Lung (tissue), 10 donors: Measurements from ENCODE around the gene STEAP1B. TPM values are rescaled to one million over a fixed set of nuclear protein-coding genes. Genes with fewer than 3 reads are reported as not detected.
"Not testable (repeated sequence)": the region's sequence is repeated elsewhere in the genome, so short reads cannot be mapped to it uniquely, and the experiment has no call there.

Experiments used
- ATAC-seq: fragments of 200-7000 bp; cut with Tn5 transposase; one replicate; pipeline ENCODE4 v1.9.1; 2020; ENCODE audit warnings: moderate number of reproducible peaks; ENCODE audit not compliant: insufficient read depth, low FRiP score
- DNase-seq, 3 donors: peaks; one replicate each; pipeline ENCODE4 v3.0.0-alpha.2; 2013 to 2017
- H3K27ac ChIP-seq, 2 donors: one replicate each; pipeline ENCODE4 v1.5.1; 2013; ENCODE audit warnings: mild to moderate bottlenecking in 2 of 2, moderate library complexity in 2 of 2, control low read depth in 1 of 2, inconsistent platforms in 1 of 2, low read depth in 1 of 2, low read length in 1 of 2
- H3K27me3 ChIP-seq, 3 donors: one replicate each; pipeline ENCODE4 v1.5.1; 2013; ENCODE audit warnings: low read length in 2 of 3; ENCODE audit not compliant: control insufficient read depth in 3 of 3, insufficient read depth in 3 of 3
- H3K36me3 ChIP-seq, 4 donors: one replicate each; pipeline ENCODE4 v1.5.1; 2013; ENCODE audit warnings: low read length in 4 of 4, mild to moderate bottlenecking in 1 of 4, moderate library complexity in 1 of 4; ENCODE audit not compliant: control insufficient read depth in 4 of 4, insufficient read depth in 4 of 4
- H3K4me1 ChIP-seq, 5 donors: one replicate each; pipeline ENCODE4 v1.5.1; 2013; ENCODE audit warnings: low read length in 5 of 5, mild to moderate bottlenecking in 2 of 5, moderate library complexity in 1 of 5; ENCODE audit not compliant: control insufficient read depth in 5 of 5, insufficient read depth in 5 of 5
- H3K4me3 ChIP-seq: one replicate; pipeline ENCODE4 v1.5.1; 2013; ENCODE audit warnings: mild to moderate bottlenecking, control low read depth, moderate library complexity
- H3K9ac ChIP-seq, 2 donors: one replicate each; pipeline ENCODE4 v1.5.1; 2013; ENCODE audit warnings: low read length in 2 of 2, control low read depth in 1 of 2; ENCODE audit not compliant: insufficient read depth in 1 of 2
- H3K9me3 ChIP-seq, 4 donors: one replicate each; pipeline ENCODE4 v1.5.1; 2013; ENCODE audit warnings: low read length in 3 of 4, mild to moderate bottlenecking in 1 of 4, moderate library complexity in 1 of 4; ENCODE audit not compliant: control insufficient read depth in 4 of 4, insufficient read depth in 3 of 4
- WGBS, 2 donors: extraction: QIAGEN DNeasy Blood & Tissue Kit; methylation state at CpG; one replicate each; pipeline ENCODE4 v1.1.7; 2013; 5-methylcytosine and 5-hydroxymethylcytosine counted together
- polyA plus RNA-seq, 2 donors: library from polyadenylated mRNA; stranded (reverse); fragments of 200-250 nt; gene quantifications; one replicate each; pipeline ENCODE4 v1.2.1, GENCODE V29; 2013
- total RNA-seq, 2 donors: library from RNA; depleted of rRNA in 1 of 2; stranded (reverse); fragments of >200 nt in 1 of 2; gene quantifications; one replicate each; pipeline ENCODE4 v1.2.1, GENCODE V29; 2014 to 2021
- donor health status: Bipolar disorder and iron deficiency.
- donor health status: healthy.
- donor health status: DM: yes; HTN: yes; CAD: no.

STEAP1B gene
- total and polyA plus RNA-seq, 4 donors: 0.16 to 1.5 (median 0.96) TPM

GRCh38 chr7:22519560-22519959, 19.6 kb upstream of the STEAP1B start:
- not testable (repeated sequence) for H3K9me3 ChIP-seq, DNase-seq, H3K4me1 ChIP-seq, H3K27me3 ChIP-seq, H3K27ac ChIP-seq, ATAC-seq, H3K4me3 ChIP-seq, H3K9ac ChIP-seq, H3K36me3 ChIP-seq
- WGBS, 2 donors: 90 to 98% methylated on average over 1 of the region's 1 CpG

GRCh38 chr7:22516950-22517349, 17.0 kb upstream of the STEAP1B start:
- not testable (repeated sequence) for DNase-seq, ATAC-seq, H3K4me3 ChIP-seq, H3K9ac ChIP-seq, H3K36me3 ChIP-seq, H3K9me3 ChIP-seq, H3K27ac ChIP-seq, H3K27me3 ChIP-seq, H3K4me1 ChIP-seq
- 88% methylated on average over 4 of the region's 4 CpGs for WGBS, 2 donors

- DNase-seq, H3K27ac ChIP-seq: not testable (repeated sequence)
Measured at GRCh38 chr7:22514963-22515362, 15.0 kb upstream of the STEAP1B start.

GRCh38 chr7:22507320-22507719, 7.3 kb upstream of the STEAP1B start:
- not testable (repeated sequence) for ATAC-seq

More at GRCh38 chr7:22514963-22515362, 15.0 kb upstream of the STEAP1B start:
- not testable (repeated sequence) for ATAC-seq, H3K27me3 ChIP-seq, H3K9ac ChIP-seq, H3K36me3 ChIP-seq, H3K4me1 ChIP-seq, H3K9me3 ChIP-seq, H3K4me3 ChIP-seq
- 93 to 96% methylated on average over 1 of the region's 1 CpG for WGBS, 2 donors

DNA sequence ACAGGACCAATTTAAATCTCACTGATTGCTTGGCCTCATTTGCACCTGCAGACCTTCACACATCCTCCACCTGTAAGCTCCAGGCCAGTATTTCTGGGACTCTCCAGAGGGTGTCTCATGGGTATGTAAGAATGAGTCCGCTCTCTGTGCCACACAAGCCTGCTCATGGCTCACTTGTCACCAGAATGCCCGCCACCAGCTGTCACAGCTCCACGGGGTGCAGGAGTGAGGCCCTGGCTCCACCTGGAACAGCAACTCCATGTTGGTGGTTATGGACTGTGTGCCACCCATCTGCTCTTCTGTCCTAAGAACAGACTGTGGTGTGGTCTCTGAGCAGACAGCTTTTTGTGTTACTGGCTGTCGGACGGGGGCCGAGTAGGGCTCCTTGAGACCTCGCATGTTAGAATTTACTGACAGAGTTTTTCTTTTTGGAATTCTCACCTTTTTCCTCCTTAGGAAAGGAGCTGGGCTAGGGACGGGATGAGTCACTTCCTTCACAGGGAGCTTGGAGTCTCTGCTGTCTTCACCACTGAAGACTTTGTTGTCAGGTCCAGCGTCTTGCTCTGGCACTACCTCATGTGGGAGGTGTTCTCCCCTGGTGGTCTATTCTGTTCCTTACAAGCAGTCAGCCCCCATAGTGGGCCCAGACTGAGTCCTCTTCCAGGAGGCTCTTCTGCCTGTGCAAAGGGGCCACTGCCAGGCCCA, 6.5 kb upstream of the STEAP1B start:
- not testable (repeated sequence) for H3K27ac ChIP-seq, H3K9ac ChIP-seq, H3K4me3 ChIP-seq, H3K9me3 ChIP-seq, H3K4me1 ChIP-seq, H3K27me3 ChIP-seq, H3K36me3 ChIP-seq, DNase-seq, ATAC-seq
- 75 to 80% methylated on average over 9 of the region's 9 CpGs for WGBS, 2 donors

More at GRCh38 chr7:22507320-22507719, 7.3 kb upstream of the STEAP1B start:
- H3K9ac ChIP-seq, H3K27ac ChIP-seq, DNase-seq, H3K4me1 ChIP-seq, H3K27me3 ChIP-seq, H3K36me3 ChIP-seq, H3K4me3 ChIP-seq, H3K9me3 ChIP-seq: not testable (repeated sequence)
- WGBS, 2 donors: 94 to 100% methylated on average over 3 of the region's 3 CpGs

- H3K36me3 ChIP-seq, H3K9ac ChIP-seq, H3K4me3 ChIP-seq, H3K4me1 ChIP-seq, H3K9me3 ChIP-seq, ATAC-seq, DNase-seq, H3K27ac ChIP-seq, H3K27me3 ChIP-seq: not testable (repeated sequence)
- WGBS, 2 donors: 45 to 55% methylated on average over 3 of the region's 3 CpGs
Measured at GRCh38 chr7:22504519-22504918, 4.5 kb upstream of the STEAP1B start.

DNA sequence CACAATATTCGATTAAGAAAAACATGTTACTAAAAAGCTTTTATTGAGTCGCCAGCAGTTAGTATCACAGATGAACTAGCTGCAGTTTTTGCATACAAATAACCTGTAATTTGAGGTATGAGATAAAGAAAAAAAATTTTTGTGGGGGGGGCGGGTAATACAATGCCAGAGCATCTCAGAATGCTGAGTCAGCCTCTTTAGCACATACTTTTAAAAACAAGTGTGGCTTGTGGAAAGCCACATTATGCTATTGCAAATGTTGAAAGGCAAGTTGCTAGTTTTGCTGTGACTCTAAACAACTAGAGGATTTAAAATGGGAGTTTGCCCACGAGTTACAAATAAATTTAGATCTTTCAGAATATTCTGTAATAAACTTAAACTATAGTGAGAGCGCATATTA, 2.1 kb upstream of the STEAP1B start:
- DNase-seq, H3K4me1 ChIP-seq, H3K27me3 ChIP-seq, ATAC-seq, H3K27ac ChIP-seq, H3K9ac ChIP-seq, H3K36me3 ChIP-seq, H3K9me3 ChIP-seq, H3K4me3 ChIP-seq: not testable (repeated sequence)
- WGBS, 2 donors: 66% methylated on average over 5 of the region's 5 CpGs

DNA sequence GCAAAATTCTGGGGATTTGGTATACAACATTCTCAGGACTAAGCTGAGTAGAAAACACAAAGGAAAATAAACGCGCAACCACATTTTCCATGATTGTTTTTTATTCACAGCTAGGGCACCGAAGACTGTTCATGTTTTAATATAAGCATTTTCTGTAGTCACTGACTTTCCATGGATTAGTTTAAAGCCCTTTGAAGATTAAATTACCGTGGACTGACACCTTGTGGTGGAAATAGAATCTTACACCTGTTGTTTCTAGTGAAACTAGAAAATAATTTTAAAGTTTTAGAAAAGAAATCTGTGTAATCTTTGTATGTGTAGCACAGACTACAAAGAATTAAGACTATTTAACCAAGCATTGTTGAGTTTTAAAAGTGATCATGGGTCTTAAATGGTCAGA, 1.3 kb upstream of the STEAP1B start:
- not testable (repeated sequence) for ATAC-seq, H3K4me1 ChIP-seq, H3K36me3 ChIP-seq, H3K9me3 ChIP-seq, H3K4me3 ChIP-seq, H3K27me3 ChIP-seq, H3K27ac ChIP-seq, H3K9ac ChIP-seq
- peak in 1 of 3 donors; percentile 37 for DNase-seq
- 31 to 45% methylated on average over 3 to 4 of the region's 4 CpGs for WGBS, 2 donors
